Mesenchymal stem cell (in vitro differentiated cells and primary cell): Measurements from ENCODE around the gene OR6B3.

Experiments
- DNase-seq: peaks from one replicate; pipeline ENCODE4 v3.0.0-alpha.2; 2013
- H2AFZ ChIP-seq: one replicate; pipeline ENCODE4 v1.6.1; 2013; ENCODE audit warnings: low read depth, mild to moderate bottlenecking, control low read depth, inconsistent platforms, low read length, moderate library complexity
- H2AK5ac ChIP-seq: 2 replicates; pipeline ENCODE4 v1.6.1; 2013; ENCODE audit warnings: low read length, moderate library complexity, mild to moderate bottlenecking, inconsistent platforms; ENCODE audit not compliant: severe bottlenecking
- H2BK120ac ChIP-seq: one replicate; pipeline ENCODE4 v1.6.1; 2013; ENCODE audit warnings: low read depth, mild to moderate bottlenecking, inconsistent platforms, low read length, moderate library complexity
- H2BK12ac ChIP-seq, 2 experiments: one replicate each; pipeline ENCODE4 v1.6.1; 2013; ENCODE audit warnings: inconsistent platforms in 2 of 2, low read length in 2 of 2, mild to moderate bottlenecking in 2 of 2, moderate library complexity in 2 of 2, control low read depth in 1 of 2
- H2BK15ac ChIP-seq: one replicate; pipeline ENCODE4 v1.6.1; 2013; ENCODE audit warnings: mild to moderate bottlenecking, low read depth, inconsistent platforms; ENCODE audit not compliant: poor library complexity, severe bottlenecking
- H2BK5ac ChIP-seq: 2 replicates; pipeline ENCODE4 v1.6.1; 2013; ENCODE audit warnings: low read depth, mild to moderate bottlenecking, low read length, control low read depth, inconsistent platforms; ENCODE audit not compliant: poor library complexity, severe bottlenecking
- H3K14ac ChIP-seq, 2 experiments: one replicate each; pipeline ENCODE4 v1.6.1; 2013; ENCODE audit warnings: inconsistent platforms in 2 of 2, low read length in 2 of 2, control low read depth in 1 of 2, mild to moderate bottlenecking in 1 of 2, moderate library complexity in 1 of 2
- H3K18ac ChIP-seq, 2 experiments: one replicate each; pipeline ENCODE4 v1.6.1; 2013; ENCODE audit warnings: inconsistent platforms in 2 of 2, low read length in 2 of 2, control low read depth in 1 of 2, low read depth in 1 of 2, mild to moderate bottlenecking in 1 of 2
- H3K23ac ChIP-seq, 2 experiments: one replicate each; pipeline ENCODE4 v1.6.1; 2013; ENCODE audit warnings: inconsistent platforms in 2 of 2, low read length in 2 of 2, mild to moderate bottlenecking in 2 of 2, moderate library complexity in 2 of 2, control low read depth in 1 of 2
- H3K27ac ChIP-seq: 2 replicates; pipeline ENCODE4 v1.5.1; 2013; ENCODE audit warnings: mild to moderate bottlenecking, moderate library complexity, low read length, control low read depth, inconsistent platforms; ENCODE audit not compliant: poor library complexity, severe bottlenecking
- H3K27me3 ChIP-seq, 2 experiments: 2 replicates each; pipeline versions ENCODE4 v1.6.1 to v1.7.0; 2013; ENCODE audit warnings: low read length in 2 of 2, mild to moderate bottlenecking in 2 of 2, moderate library complexity in 2 of 2, control low read depth in 1 of 2, inconsistent platforms in 1 of 2; ENCODE audit not compliant: control insufficient read depth in 1 of 2, insufficient read depth in 1 of 2
- H3K36me3 ChIP-seq, 2 experiments: 2 replicates each; pipeline versions ENCODE4 v1.6.1 to v1.7.0; 2013; ENCODE audit warnings: low read length in 2 of 2, control low read depth in 1 of 2, inconsistent platforms in 1 of 2, low read depth in 1 of 2, mild to moderate bottlenecking in 1 of 2; ENCODE audit not compliant: insufficient read depth in 2 of 2, control insufficient read depth in 1 of 2
- H3K4ac ChIP-seq, 2 experiments: one replicate each; pipeline ENCODE4 v1.6.1; 2013; ENCODE audit warnings: inconsistent platforms in 2 of 2, low read length in 2 of 2, mild to moderate bottlenecking in 2 of 2, moderate library complexity in 2 of 2, control low read depth in 1 of 2, low read depth in 1 of 2
- H3K4me1 ChIP-seq: 2 replicates; pipeline ENCODE4 v1.6.1; 2013; ENCODE audit warnings: low read depth, low read length, control low read depth; ENCODE audit not compliant: control insufficient read depth, insufficient read depth
- H3K4me2 ChIP-seq: 2 replicates; pipeline ENCODE4 v1.6.1; 2013; ENCODE audit warnings: low read length, mild to moderate bottlenecking, inconsistent platforms; ENCODE audit not compliant: poor library complexity, severe bottlenecking
- H3K4me3 ChIP-seq, 2 experiments: 2 replicates each; pipeline versions ENCODE4 v1.5.1 to v1.7.0; 2013; ENCODE audit warnings: low read length in 2 of 2, mild to moderate bottlenecking in 2 of 2, control low read depth in 1 of 2, low read depth in 1 of 2; ENCODE audit not compliant: insufficient read depth in 1 of 2
- H3K79me1 ChIP-seq: replicated peaks from 2 replicates; pipeline ENCODE4 v1.6.1; 2013; ENCODE audit warnings: mild to moderate bottlenecking, control low read depth, low read length, inconsistent platforms; ENCODE audit not compliant: poor library complexity, severe bottlenecking
- H3K9ac ChIP-seq: 2 replicates; pipeline ENCODE4 v1.7.0; 2013; ENCODE audit warnings: mild to moderate bottlenecking, low read length, moderate library complexity
- H3K9me3 ChIP-seq: 2 replicates; pipeline ENCODE4 v1.7.0; 2013; ENCODE audit warnings: mild to moderate bottlenecking, low read length; ENCODE audit not compliant: control insufficient read depth
- H4K8ac ChIP-seq: one replicate; pipeline ENCODE4 v1.6.1; 2013; ENCODE audit warnings: inconsistent platforms, mild to moderate bottlenecking, low read length, moderate library complexity
- H4K91ac ChIP-seq: one replicate; pipeline ENCODE4 v1.6.1; 2013; ENCODE audit warnings: mild to moderate bottlenecking, low read length, inconsistent platforms
- WGBS: methylation state at CpG from one replicate; pipeline ENCODE4 v1.1.7; 2013; ENCODE audit warnings: mixed read lengths; 5-methylcytosine and 5-hydroxymethylcytosine counted together

Gene OR6B3

DNA sequence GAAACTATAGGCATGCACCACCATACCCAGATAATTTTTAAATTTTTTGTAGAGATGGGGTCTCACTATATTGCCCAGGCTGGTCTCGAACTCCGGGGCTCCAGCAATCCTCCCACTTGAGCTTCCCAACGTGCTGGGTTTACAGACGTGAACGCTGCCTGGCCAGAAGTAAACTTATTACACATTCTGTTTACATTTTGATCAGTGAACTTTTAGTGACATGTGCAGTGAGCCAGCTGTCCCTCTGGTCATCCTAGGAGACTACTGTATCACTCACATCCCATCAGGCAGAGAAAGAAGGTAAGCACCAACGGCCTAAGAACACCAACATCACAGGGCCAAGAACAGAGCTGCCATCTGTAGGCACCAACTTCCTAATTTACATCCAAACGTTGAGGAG, 50.3 kb downstream of the OR6B3 start:
- peaks cover 28% of the 10 kb centered on the region for H3K79me1 ChIP-seq
- H2AFZ ChIP-seq = no peak overlapping the region
- H3K23ac ChIP-seq = no peak overlapping the region
- no peak overlapping the region for H3K4me3 ChIP-seq
- H3K4me2 ChIP-seq = no peak overlapping the region
- H3K4me1 ChIP-seq = no peaks in the 10 kb centered on the region
- H3K9me3 ChIP-seq = no peaks in the 10 kb centered on the region
- H2BK5ac ChIP-seq = no peak overlapping the region
- no peak overlapping the region for H3K4ac ChIP-seq
- 81% methylated on average over 7 of the region's 7 CpGs for WGBS
- no peak overlapping the region for H2BK15ac ChIP-seq
- no peak overlapping the region for H4K91ac ChIP-seq
- H3K36me3 ChIP-seq = peaks cover 66 to 93% of the 10 kb centered on the region in 2 experiments
- no peak overlapping the region for H3K14ac ChIP-seq
- H3K9ac ChIP-seq = no peak overlapping the region
- H3K27ac ChIP-seq = no peak overlapping the region
- no peaks in the 10 kb centered on the region for H3K27me3 ChIP-seq
- no peak overlapping the region for H3K18ac ChIP-seq
- no peak overlapping the region for H4K8ac ChIP-seq
- no peak overlapping the region for H2BK120ac ChIP-seq
- H2AK5ac ChIP-seq = no peak overlapping the region
- DNase-seq = no peak
- no peak overlapping the region for H2BK12ac ChIP-seq

DNA sequence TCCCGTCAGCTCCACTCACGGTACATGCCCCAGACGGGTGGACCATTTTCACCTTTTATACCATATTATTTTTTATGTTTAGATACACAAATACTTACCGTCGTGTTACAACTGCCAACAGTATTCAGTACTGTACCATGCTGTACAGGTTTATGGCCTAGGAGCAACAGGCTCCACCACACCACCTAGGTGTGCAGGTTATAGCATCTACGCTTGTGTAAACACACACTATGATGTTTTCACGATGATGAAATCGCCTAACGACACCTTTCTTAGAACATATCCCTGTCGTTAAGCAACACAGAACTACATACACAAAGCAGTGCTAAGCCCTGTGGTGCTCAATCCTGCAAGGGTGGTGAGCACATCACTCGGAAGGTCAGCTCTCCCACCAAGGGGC, 52.6 kb downstream of the OR6B3 start:
- no peak overlapping the region for H3K14ac ChIP-seq
- no peak overlapping the region for H3K4ac ChIP-seq
- peaks cover 58 to 73% of the 10 kb centered on the region in 2 experiments for H3K36me3 ChIP-seq
- H3K27me3 ChIP-seq = no peaks in the 10 kb centered on the region
- 93% methylated on average over 11 of the region's 11 CpGs for WGBS
- H3K4me2 ChIP-seq = no peak overlapping the region
- H3K4me1 ChIP-seq = no peaks in the 10 kb centered on the region
- H2BK12ac ChIP-seq = no peak overlapping the region
- peaks cover 28% of the 10 kb centered on the region for H3K79me1 ChIP-seq
- no peak overlapping the region for H3K4me3 ChIP-seq
- H2AK5ac ChIP-seq = no peak overlapping the region
- no peak for DNase-seq
- H2AFZ ChIP-seq = no peak overlapping the region
- H2BK120ac ChIP-seq = no peak overlapping the region
- H4K8ac ChIP-seq = no peak overlapping the region
- H2BK5ac ChIP-seq = no peak overlapping the region
- no peak overlapping the region for H3K9ac ChIP-seq
- H4K91ac ChIP-seq = no peak overlapping the region
- no peak overlapping the region for H2BK15ac ChIP-seq
- H3K23ac ChIP-seq = peak overlapping the region in 1 of 2 experiments; percentile 70
- H3K18ac ChIP-seq = no peak overlapping the region
- H3K27ac ChIP-seq = no peak overlapping the region
- H3K9me3 ChIP-seq = no peaks in the 10 kb centered on the region

DNA sequence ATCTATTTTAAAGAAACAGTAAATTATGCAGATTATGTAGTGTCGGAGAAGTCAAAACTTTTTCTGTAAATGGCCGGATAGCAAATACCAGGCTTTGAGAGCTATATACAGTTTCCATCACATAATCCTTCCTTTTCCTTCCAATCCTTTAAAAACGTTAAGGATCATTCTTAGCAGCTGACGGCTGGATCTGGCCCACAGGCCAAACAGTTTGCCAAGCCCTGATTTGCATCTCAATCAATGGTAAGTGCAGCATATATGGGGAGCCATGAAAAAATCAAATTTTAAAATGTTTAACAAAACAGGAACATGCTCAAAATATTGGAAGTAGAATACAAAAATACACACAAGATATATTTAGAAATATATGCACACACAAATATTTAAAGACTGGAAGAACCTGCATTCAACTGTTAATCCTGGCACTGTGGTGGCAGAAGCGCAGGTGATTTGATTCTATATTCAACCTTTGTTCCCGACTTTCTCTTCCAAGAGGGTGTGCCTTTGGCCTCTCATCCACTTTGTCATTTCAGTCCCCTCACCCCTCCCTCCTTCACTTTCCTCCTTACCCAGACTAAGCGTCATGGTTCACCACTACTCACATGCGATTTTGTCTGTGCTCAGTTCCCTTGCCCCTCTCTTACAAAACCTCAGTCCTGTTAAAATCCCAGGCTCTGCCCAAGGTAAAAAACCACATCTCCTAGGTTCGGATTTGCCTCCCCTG, 55.5 kb downstream of the OR6B3 start:
- Histone ChIP-seq H2AFZ (no peak overlapping the region), H3K9me3 (no peaks in the 10 kb centered on the region), H3K79me1 (peaks cover 31% of the 10 kb centered on the region), H3K23ac (no peak overlapping the region), H4K8ac (no peak overlapping the region), H3K4me1 (no peaks in the 10 kb centered on the region), H3K4me3 (no peak overlapping the region), H3K27ac (no peak overlapping the region), H3K4me2 (no peak overlapping the region), H2BK12ac (no peak overlapping the region), H3K4ac (no peak overlapping the region), H2BK15ac (no peak overlapping the region), H3K9ac (no peak overlapping the region), H2AK5ac (no peak overlapping the region), H2BK120ac (no peak overlapping the region), H4K91ac (no peak overlapping the region), H3K14ac (no peak overlapping the region), H3K36me3 (peaks cover 41 to 54% of the 10 kb centered on the region in 2 experiments), H3K27me3 (no peaks in the 10 kb centered on the region), H2BK5ac (no peak overlapping the region), H3K18ac (no peak overlapping the region)
- WGBS = 93% methylated on average over 9 of the region's 9 CpGs
- DNase-seq = no peak
